HEK293 (cell line): ENCODE measurements around the gene KRT73.

ENCODE experiments used
- CTCF ChIP-seq: fragments of 450-650 bp; formaldehyde crosslinking; IDR thresholded peaks from 2 replicates; pipeline ENCODE4 v1.5.1; 2016; ENCODE audit warnings: missing biosample characterization, missing genetic modification characterization
- PBX3 ChIP-seq: sonication (generic); formaldehyde crosslinking; IDR thresholded peaks from 2 replicates; pipeline ENCODE4 v1.8.1; 2022; ENCODE audit warnings: mild to moderate bottlenecking, moderate library complexity, missing genetic modification reagents
- REST ChIP-seq: fragments of 450-650 bp; formaldehyde crosslinking; IDR thresholded peaks from 2 replicates; pipeline ENCODE4 v1.5.1; 2016; ENCODE audit warnings: missing biosample characterization, missing genetic modification characterization
- SETDB1 ChIP-seq: IDR thresholded peaks from one replicate; pipeline ENCODE4 v1.6.1; 2017; ENCODE audit warnings: mild to moderate bottlenecking, low read length, moderate library complexity, mixed read lengths; ENCODE audit not compliant: insufficient read length
- TCF7L2 ChIP-seq: IDR thresholded peaks from 2 replicates; pipeline ENCODE4 v1.6.1; 2011; ENCODE audit warnings: low read depth, mild to moderate bottlenecking, inconsistent platforms, low read length, moderate library complexity, borderline replicate concordance
- YY1 ChIP-seq: fragments of 450-650 bp; formaldehyde crosslinking; IDR thresholded peaks from 2 replicates; pipeline ENCODE4 v1.5.1; 2018; ENCODE audit warnings: missing biosample characterization, missing genetic modification characterization
- ZNF140 ChIP-seq: fragments of 450-650 bp; formaldehyde crosslinking; IDR thresholded peaks from 2 replicates; pipeline ENCODE4 v1.5.1; 2016; ENCODE audit warnings: missing biosample characterization, missing genetic modification characterization
- ZNF501 ChIP-seq: fragments of 450-650 bp; formaldehyde crosslinking; IDR thresholded peaks from 2 replicates; pipeline ENCODE4 v1.5.1; 2016; ENCODE audit warnings: missing biosample characterization, missing genetic modification characterization
- ZNF560 ChIP-seq: fragments of 450-650 bp; formaldehyde crosslinking; IDR thresholded peaks from 2 replicates; pipeline ENCODE4 v1.5.1; 2017; ENCODE audit warnings: missing biosample characterization, missing genetic modification characterization, borderline replicate concordance
- ZNF777 ChIP-seq: fragments of 450-650 bp; formaldehyde crosslinking; IDR thresholded peaks from 2 replicates; pipeline ENCODE4 v1.5.1; 2017; ENCODE audit warnings: missing biosample characterization, missing genetic modification characterization, borderline replicate concordance

DNA sequence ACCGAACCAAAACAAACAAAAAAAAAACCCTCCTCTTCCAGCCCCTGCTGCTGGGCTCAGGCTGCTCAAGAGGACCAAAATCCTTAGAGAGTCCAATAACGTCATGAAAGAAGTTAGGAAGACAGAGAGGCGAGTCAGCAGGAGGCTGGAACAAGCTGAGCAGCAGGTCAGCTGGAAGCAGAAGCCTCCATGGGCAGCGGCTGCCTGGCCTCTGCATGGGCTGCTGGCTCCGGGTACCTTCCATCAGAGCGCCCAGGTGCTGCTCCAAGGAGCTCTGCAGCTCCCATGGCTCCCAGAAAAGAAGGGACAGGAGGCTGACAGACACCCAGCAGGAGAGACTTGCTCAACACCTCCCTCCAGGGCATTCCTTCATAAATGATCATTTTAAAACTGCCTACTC, 36.9 kb upstream of the KRT73 start:
- TF ChIP-seq PBX3 (CRISPR knock-in tag) (no peak), CTCF (tag by site-specific recombination) (no peak), SETDB1 (no peak), ZNF140 (tag by site-specific recombination) (no peak), REST (tag by site-specific recombination) (no peak), ZNF560 (no peak), ZNF777 (tag by site-specific recombination) (no peak), ZNF501 (no peak), YY1 (tag by site-specific recombination) (no peak), TCF7L2 (no peak)
